GM19238 (cell line): ENCODE results near the gene POLR1E.

Experiments
- DNase-seq: peaks from one replicate; pipeline ENCODE4 v3.0.0; 2011; ENCODE audit warnings: low spot score; ENCODE audit not compliant: insufficient read length

Gene POLR1E, protein sequence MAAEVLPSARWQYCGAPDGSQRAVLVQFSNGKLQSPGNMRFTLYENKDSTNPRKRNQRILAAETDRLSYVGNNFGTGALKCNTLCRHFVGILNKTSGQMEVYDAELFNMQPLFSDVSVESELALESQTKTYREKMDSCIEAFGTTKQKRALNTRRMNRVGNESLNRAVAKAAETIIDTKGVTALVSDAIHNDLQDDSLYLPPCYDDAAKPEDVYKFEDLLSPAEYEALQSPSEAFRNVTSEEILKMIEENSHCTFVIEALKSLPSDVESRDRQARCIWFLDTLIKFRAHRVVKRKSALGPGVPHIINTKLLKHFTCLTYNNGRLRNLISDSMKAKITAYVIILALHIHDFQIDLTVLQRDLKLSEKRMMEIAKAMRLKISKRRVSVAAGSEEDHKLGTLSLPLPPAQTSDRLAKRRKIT

DNA sequence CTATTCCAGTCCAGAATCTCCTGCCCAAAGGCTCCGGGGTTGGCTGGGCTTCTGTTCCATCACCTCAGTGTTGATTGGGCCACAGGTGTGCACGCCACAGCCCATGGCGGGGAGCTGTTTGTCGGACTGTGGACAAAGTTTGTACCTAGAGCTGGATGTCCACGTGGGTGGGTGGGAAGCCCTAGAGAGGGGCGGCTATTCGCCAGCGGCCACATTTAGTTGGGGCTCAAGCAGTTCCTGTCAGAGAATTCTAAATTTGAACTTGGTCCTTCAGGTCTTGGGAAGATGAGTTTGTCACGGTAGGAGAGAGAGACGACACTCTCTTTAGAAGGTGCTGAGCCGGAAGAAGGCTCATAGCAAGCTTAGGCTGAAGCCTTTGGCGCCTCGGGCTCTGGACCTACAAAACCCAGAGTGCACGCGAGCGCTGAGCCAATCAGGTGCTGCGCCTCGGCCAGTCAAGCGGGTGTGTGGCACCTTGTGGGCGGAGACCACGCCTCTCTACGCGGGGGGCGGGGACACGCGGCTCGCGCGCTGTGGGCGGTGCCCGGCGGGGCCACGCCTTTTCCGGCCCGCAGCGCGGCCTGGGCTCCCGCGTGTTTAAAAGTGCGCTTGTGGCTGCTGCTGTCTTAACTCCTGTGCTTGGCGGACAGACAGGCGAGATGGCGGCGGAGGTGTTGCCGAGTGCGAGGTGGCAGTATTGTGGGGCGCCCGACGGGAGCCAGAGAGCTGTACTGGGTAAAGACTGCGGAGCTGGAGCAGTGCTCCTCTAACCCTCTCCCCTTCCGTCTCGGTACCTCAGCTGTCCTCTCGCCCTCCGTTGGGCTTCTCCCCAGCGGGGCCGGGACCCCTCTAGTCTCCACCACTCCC is at the start of gene POLR1E:
Gene POLR1E (plus strand): TSS at position 560 of the 867 bp plus-strand sequence. CDS start 100 bp downstream, at position 660.
- peak; percentile 98 for DNase-seq

DNA sequence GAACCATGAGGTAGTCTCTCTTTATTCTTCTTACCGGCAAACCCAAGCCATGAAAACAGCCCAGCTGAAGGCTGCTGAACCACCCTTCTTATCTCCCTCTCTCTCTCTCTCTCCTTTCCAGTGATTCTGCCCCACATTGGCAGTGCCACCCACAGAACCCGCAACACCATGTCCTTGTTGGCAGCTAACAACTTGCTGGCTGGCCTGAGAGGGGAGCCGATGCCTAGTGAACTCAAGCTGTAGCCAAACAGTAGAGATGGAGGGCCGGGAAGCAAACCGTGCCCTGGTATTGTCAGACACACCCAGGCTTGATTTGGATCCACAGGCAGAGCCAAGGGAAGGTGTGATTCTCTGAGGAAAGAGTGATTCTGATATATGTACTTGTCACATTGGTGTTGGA is 49.2 kb upstream of the POLR1E start:
- no peak for DNase-seq

DNA sequence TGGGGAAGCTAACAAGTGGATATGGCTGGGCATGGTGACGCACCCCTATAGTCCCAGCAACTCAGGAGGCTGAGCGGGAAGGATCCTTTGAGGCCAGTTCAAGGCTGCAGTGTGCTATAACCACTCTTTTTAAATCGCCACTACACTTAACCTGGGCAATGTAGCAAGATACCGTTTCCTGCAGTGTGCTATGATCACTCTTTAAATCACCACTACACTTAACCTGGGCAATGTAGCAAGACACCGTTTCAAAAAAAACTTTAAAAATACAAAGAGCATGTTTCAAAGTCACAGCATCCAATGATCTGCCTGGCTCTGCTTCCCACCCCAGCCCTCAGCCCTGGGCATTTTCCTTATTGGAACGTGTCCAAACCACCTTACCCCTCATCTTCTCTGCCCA is 48.7 kb upstream of the POLR1E start:
- no peak for DNase-seq

DNA sequence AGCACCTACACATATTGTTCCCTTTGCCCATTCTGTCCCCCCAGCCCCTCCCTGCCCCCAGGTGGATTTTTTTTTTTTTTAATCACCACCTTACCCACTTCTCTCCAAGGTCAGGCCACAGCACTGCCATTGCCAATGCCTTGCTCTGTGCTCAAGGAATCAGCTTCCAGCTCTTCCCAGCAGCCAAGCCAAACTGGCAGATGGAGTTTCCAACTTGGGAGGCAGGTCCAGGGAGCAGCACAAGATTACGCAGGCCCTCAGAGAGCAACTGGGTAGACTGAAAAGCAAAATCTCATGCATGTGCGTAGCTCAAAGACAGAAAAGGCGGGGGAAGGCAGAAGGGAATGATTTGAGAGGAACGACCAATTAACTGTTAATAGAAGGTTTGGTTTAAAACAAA is 48.1 kb upstream of the POLR1E start:
- DNase-seq = no peak

DNA sequence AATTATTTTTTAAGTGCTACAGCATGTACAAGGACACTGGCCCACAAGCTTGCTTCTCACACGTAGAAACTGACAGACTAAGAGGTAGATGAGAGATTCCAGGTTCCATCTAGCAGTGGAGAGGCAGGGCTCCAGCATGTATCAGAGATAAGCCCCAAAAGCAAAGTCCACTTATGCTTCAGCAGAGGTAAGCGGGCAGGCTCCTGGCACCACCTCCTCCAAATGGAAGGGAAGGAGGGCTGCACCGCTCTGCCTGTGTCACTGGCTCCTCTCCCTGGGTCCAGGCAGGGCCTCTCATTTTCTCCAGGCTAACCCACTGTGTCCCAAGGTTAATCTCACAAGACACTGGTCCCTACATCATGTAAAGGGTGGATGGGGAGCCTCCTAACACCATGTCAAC is 47.4 kb upstream of the POLR1E start:
- no peak for DNase-seq

DNA sequence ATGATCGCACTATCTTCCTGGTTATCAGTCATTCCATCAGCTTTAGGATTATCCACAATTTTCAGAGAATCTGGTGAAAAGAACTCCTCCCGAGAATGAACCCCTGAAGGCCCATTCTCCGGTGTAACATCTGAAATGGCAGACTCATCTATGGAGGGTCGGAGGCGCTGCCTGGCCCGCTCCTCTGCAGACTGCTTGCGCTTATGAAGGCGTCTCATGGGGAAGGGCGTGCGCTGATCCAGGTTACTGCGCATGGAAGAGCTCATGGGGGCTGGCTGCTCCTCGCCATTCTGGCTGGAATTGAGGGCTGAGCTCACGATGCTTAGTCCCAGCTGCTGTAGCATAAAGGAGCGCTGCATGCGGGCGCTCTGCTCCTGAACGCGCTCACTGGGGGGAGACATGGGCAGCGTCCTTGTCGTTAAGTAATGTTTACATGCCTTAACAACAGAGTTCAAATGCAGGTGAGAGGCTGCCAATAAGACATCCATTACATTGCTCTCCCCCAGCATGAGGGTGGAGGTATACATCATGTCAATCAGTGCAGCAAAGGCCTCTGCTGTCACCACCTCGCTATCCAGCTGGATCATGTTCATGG is 43.9 kb upstream of the POLR1E start:
- DNase-seq = no peak

DNA sequence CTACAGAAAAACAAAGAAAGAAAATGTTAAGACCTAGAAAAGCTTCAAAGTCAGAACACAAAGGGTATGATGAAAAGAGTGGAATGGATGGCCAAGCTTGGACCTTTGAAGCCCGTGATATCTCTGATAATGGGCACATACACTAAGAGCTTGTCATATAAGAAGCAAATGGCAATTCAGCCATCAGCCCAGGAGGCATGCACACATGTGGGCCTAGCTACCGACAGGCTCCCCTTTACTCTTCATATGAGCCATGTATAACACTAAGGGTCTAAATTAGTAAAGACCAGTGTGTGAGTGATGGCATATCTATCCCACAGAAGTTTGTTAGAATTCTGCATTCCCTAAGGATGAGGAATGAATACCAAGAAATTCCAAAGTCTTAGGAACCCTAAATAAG is 43.2 kb upstream of the POLR1E start:
- no peak for DNase-seq

DNA sequence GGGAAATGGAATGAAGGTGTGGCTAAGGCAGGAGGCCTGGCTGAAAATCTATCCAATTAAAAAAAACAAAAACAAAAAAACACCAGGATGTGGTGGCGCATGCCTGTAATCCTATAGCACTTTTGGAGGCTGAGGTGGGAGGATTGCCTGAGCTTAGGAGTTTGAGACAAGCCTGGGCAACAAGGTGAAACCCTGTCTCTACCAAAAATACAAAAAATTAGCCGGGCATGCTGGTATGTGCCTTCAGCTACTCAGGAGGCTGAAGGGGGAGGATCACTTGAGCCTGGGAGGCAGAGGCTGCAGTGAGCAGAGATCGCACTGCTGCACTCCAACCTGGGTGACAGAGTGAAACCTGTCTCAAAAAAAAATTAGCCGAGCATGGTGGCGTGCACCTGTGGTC is 42.2 kb upstream of the POLR1E start:
- DNase-seq = no peak

DNA sequence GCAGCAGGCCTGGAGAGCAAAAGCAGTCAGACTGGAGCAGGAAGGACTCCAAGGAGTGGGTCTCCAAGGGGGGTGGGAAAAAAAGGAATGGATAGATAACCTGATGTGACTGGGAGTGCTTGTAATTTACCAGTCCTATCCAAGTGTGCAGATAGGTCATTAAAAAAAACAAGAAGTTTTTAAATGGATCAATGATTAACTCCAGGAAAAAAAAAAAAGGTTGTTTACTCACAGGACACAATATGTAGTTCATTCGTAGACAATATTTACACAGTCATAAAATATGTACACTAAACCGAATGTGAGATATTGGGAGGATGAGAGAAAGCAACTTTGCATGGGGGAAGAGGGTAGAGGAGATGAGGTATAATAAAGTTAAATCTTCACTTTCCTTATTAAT is 40.9 kb upstream of the POLR1E start:
- DNase-seq = no peak

DNA sequence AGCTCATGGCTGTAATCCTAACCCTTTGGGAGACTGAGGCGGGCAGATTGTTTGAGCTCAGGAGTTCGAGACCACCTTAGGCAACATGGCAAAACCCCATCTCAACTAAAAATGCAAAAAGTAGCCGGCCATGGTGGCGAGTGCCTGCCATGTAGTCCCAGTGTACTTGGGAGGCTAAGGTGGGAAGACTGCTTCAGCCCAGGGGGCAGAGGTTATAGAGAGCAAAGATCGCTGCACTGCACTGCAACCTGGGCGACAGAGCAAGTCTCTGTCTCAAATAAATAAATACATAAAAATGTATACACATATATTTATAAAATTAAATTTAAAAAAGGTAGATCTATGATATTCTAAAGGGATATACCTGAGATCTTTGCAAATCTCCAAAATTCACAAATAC is 39.9 kb upstream of the POLR1E start:
- DNase-seq = no peak

DNA sequence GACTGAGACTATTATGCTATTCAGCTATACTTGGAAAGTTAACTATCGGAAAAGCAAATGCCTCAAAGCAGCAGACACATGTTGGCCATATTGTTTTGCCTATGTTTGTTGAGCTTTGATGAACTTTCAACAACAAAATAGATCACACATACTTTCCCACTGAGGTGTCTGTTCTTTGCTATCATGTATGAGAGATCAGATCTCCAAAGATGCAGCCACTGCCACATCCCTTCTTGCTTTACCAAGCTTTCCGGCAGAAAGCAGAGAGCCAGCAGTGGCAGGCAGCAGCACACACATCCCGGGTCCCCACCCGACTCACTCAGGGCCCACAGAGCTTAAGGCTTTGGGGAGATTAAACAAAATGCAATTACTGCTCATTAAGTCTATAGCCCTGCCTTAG is 39.3 kb upstream of the POLR1E start:
- DNase-seq = no peak

DNA sequence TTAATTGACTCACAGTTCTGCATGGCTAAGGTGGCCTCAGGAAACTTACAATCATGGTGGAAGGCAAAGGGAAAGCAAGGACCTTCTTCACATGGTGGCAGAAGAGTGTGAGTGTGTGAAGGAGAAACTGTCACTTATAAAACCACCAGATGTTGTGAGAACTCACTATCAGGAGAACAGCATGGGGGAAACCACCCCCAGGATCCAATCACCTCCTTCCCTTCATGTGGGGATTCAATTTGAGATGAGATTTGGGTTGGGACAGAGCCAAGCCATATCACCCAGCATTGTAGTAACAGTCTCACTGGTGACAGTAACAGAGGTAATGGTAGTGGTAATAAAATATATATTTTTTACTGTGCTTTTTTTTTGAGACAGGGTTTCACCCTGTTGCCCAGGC is 38.6 kb upstream of the POLR1E start:
- no peak for DNase-seq

DNA sequence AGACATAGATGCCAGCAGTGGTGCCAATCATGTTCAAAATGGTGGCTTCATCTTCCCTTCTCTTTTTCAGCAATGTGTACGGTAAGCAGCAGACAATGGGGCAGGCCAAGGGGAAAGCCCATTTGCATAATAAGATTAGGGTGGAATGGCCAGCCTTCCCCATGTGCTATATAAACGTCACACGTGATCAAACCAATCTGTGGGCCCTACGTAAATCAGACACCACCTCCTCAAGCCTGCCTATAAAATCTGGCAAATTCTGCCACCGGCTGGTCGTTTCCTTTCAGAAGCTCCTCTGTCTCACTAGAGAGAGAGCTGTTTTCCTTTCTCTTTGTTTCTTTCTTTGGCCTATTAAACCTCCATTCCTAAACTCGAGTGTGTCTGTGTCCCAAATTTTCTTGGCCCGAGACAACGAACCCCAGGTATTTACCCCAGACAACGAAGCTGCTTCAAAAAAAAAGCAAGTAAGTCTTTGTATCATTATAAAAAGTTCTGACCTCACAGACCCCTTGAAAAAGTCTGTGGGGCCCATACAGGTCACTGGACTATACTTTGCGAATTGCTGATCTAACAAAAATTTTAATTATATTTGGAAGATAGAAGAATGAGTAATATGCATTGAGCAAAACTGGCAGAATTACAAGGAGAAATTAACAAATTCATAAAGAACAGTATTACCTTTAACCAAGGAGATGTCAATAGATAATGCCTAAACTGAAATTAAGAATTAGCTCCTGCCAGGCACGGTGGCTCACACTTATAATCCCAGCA is 35.7 kb upstream of the POLR1E start:
- no peak for DNase-seq

DNA sequence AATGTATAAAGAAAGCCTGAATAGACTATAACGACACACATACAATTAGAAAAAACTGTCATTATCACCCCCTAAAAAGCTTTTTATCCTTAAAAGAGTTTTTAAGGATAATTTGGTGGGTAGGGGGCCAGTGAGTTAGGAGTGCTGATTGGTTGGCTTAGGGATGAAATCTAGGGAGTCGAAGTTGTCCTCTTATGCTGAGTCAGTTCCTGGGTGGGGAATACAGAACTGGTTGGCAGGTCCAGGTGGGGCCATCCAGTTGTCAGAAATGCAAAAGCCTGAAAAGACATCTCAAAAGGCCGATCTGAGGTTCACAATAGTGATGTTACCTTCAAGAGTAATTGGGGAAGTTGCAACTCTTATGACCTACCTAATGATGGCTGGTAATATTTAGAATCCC is 34.1 kb upstream of the POLR1E start:
- no peak for DNase-seq

DNA sequence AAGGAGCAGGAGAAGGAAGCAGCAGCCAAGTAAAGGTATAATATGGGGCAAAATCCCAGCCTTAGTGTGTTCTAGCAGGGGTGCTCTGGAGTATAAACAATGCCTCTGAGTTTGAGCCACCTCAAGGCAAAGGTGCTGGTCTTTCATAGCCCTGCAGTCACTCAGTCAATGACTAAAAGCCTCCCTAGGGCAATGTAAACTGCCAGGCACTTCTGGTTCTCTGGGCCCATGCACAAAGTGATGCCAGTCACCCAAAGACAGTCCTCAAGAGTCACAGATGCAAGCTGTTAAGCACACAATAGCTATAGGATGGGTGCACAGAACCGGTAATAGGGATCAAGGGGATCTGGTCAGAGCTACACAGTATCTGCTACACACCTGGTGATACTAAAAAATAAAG is 33.1 kb upstream of the POLR1E start:
- no peak for DNase-seq

DNA sequence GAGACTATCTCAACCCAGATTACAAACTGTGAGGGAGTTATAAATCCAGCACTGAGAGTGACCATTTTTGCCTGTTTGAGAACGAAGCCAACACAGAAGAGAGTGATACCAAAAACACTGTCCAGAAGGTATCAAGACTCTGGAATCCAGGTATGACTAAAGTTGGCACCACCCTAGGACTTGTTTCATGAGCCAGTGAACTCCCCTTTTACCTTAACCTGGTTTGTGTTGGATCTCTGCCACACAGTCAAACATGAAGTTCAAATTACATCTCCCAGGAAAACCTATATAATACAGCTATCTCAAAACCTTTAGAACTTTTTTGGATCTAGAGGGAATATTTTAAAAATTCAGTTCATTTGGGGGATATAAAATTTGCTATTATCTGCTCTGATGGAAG is 31.9 kb upstream of the POLR1E start:
- DNase-seq = no peak

DNA sequence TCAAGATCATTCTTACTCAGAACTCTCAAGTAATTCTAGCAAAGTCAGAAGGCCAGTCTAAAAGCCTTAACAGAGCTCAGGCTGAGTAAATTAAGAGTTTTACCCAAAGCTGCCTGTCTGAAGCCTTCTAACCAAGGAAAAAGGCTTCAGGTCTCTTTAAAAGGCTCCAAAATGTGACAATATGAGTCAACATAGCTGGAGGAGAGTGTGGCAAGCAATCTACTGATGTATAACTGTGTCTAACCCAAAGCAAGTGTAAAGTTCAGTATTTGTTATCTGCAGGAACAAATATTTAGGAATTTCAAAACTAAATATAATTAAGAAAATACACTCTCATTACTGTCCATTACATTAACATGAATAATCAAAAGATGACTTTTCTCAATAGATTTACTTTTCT is 31.5 kb upstream of the POLR1E start:
- no peak for DNase-seq

DNA sequence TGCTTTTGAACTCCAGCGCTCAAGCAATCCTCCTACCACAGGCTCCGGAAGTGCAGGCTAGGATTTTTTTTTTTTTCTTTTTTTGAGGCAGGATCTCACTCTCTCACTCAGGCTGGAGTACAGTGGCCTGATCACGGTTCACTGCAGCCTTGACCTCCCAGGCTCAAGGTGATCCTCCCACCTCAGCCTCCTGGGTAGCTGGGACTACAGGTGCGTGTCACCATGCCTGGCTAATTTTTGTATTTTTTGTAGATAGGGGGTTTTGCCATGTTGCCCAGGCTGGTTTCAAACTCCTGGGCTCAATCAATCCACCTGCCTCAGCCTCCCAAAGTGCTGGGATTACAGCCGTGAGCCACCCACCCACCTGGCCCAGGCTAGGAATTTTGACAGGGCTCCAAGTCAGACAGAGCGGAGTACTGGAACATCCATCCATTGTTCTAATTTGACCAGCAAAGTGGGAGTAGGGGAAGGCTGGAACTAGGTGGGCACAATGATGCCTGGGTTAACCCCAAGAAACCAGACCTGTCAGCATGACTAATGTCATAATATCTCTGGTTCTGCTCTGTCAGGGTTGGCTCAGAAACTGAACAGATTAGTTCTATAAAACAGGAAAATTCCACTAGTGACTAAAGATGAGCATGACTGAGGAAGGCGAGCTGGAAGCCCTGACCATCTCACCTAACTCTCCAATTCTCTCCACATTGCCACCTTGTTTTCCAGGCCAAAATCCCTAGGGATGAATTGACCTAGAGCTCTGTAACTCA is 29.7 kb upstream of the POLR1E start:
- DNase-seq = no peak

DNA sequence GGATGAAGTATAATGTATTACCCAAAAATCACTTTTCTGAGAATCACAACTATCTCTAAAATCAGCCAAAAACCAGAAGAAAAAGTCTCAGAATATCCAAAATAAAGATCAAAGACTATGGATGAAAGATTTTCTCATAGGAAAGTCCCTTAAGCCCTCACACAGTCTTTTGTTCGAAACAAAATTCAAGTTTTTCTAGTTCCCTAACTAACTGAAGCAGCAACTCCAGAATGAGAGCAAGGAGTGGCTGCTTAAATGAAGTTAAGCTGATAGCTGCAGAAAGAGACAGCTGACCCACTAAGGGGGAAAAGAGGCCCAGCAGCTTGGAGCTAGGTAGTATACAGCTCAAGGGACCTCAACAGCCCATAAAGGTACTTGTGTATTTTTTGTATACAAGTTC is 28.9 kb upstream of the POLR1E start:
- no peak for DNase-seq

DNA sequence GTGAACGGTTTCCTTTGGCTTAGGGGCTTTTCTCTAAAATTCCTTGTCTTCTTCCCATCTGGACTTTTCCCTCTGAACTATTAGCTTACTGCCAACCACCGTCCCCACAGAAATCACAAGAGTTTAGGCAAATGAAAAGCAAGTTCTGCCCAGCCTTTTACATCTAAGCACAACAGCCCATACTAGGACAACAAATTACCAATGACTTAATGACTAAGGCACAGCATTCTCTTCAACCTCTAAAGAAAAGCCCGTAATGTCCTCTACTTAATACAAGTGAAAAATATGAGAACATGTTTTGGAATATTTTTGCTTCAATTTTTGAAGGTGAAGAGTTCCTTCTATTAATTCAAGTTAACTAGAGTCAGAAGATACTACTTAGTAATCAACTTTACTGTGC is 21.7 kb upstream of the POLR1E start:
- DNase-seq = no peak
